ENCODE measurements around the gene ATP8B4.

The ATP8B4 gene

DNA sequence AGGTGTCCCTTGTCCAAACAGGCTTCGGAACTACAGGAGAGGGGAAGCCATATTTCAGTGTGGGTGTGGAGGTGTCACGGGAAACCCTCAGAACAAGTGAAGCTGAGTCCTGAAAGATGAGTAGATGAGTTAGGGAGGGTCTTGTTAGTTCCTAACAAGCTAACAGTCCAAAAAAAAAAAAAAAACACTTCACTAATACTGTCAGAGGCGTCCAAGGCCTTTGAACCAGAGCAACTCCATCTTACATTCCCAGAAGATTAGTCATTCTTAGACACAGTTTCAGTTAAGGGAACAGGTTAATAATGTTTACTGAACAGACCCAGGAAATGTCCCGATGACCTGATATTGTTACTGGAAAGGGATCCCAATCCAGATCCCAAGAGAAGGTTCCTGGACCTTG, 7.0 kb upstream of the ATP8B4 start:
- Histone ChIP-seq H3K9me3 (ENCODE audit: control insufficient read depth, low read length) (no peaks in the 10 kb centered on the region), H3K4me3 (ENCODE audit: insufficient read depth, low read depth, low read length) (no peak overlapping the region), H3K27me3 (ENCODE audit: control insufficient read depth, insufficient read depth, low read length, poor library complexity, severe bottlenecking) (no peaks in the 10 kb centered on the region), H3K27ac (ENCODE audit: insufficient read depth, low read depth, low read length, poor library complexity, severe bottlenecking) (no peak overlapping the region), H3K4me1 (ENCODE audit: control insufficient read depth, insufficient read depth, low read length) (no peaks in the 10 kb centered on the region), H3K36me3 (ENCODE audit: control insufficient read depth, insufficient read depth, low read length) (no peaks in the 10 kb centered on the region)
- 90 to 98% methylated on average over 4 of the region's 4 CpGs for WGBS, 2 experiments

DNA sequence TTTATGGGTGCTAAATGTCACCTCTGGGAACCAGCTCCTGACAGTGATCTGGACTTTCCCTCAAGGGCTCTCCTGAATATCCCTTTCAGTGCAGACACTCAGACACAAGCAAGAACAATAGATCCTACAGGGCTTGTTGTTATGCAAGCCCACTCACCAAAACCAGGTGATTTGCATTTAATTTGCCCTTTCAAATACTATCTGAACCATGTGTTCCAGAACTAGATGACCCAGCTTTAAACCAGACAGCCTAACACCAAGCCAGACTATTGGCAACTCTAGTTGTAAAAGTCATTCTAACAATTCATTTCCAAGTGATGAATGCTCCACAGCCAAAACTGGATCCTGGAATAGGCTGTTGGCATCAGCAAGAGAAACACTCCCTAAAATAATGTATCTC, 5.6 kb upstream of the ATP8B4 start:
- no peaks in the 10 kb centered on the region for H3K9me3 ChIP-seq (ENCODE audit: control insufficient read depth, low read length)
- no peaks in the 10 kb centered on the region for H3K4me1 ChIP-seq (ENCODE audit: control insufficient read depth, insufficient read depth, low read length)
- H3K27ac ChIP-seq (ENCODE audit: insufficient read depth, low read depth, low read length, poor library complexity, severe bottlenecking): no peak overlapping the region
- no peak overlapping the region for H3K4me3 ChIP-seq (ENCODE audit: insufficient read depth, low read depth, low read length)
- H3K27me3 ChIP-seq (ENCODE audit: control insufficient read depth, insufficient read depth, low read length, poor library complexity, severe bottlenecking): no peaks in the 10 kb centered on the region
- H3K36me3 ChIP-seq (ENCODE audit: control insufficient read depth, insufficient read depth, low read length): no peaks in the 10 kb centered on the region

DNA sequence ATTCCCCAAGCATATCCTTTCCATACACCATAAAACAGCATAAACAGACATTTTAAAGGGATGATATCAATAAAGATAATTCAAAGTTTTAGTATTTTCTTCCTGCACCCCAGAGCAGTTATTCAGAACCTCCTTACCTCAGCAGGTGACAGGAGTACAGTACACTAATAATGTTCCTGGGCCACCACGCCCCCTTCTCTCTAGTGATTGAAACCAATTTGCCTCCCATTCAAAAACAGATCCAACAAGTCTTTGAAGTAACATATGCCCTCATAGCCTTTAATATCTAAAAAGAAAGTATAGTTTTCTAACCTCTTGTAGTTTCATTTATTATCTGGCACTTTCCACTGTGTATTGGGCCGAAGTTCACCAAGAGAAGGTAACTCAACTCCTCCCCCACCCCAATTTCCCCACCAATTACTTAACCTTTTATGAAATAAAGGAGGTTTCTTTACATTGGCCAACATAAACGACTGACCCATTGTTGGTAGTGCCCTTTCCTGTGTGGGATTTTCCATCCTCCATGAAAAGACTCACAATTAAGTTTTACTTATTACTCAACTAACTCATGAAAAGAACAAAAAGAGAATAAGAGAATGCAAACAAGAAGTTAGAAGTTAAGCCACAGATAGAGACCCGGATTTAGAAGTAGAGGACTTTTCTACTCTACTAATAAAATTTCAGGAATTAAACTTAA, 5.0 kb upstream of the ATP8B4 start:
- Histone ChIP-seq H3K9me3 (ENCODE audit: control insufficient read depth, low read length) (no peaks in the 10 kb centered on the region), H3K4me1 (ENCODE audit: control insufficient read depth, insufficient read depth, low read length) (peaks cover 3% of the 10 kb centered on the region), H3K36me3 (ENCODE audit: control insufficient read depth, insufficient read depth, low read length) (no peaks in the 10 kb centered on the region), H3K4me3 (ENCODE audit: insufficient read depth, low read depth, low read length) (no peak overlapping the region), H3K27ac (ENCODE audit: insufficient read depth, low read depth, low read length, poor library complexity, severe bottlenecking) (no peak overlapping the region), H3K27me3 (ENCODE audit: control insufficient read depth, insufficient read depth, low read length, poor library complexity, severe bottlenecking) (no peaks in the 10 kb centered on the region)
- WGBS, 2 experiments: 94 to 96% methylated on average over 3 to 4 of the region's 4 CpGs

DNA sequence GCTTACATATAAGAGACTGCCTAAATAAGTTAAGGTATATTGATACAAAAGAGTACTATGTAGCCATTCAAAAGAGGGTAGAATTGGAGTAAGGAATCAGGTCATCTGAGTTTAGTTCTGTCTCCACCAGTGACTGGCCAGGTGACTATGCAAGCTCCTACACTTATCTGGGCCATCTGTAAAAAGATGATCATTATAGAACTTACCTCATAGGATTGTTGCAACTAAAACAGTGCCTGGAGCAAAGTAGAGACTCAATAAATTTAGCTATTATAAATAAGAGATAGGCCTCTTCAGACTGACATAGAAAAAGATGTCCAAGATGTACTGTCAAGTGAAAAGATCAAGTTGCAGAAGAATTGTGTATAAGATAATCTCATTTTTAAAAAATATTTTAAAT, 1.7 kb upstream of the ATP8B4 start:
- no peaks in the 10 kb centered on the region for H3K36me3 ChIP-seq (ENCODE audit: control insufficient read depth, insufficient read depth, low read length)
- H3K9me3 ChIP-seq (ENCODE audit: control insufficient read depth, low read length): no peaks in the 10 kb centered on the region
- H3K27me3 ChIP-seq (ENCODE audit: control insufficient read depth, insufficient read depth, low read length, poor library complexity, severe bottlenecking): no peaks in the 10 kb centered on the region
- H3K27ac ChIP-seq (ENCODE audit: insufficient read depth, low read depth, low read length, poor library complexity, severe bottlenecking): no peak overlapping the region
- no peak overlapping the region for H3K4me3 ChIP-seq (ENCODE audit: insufficient read depth, low read depth, low read length)
- peaks cover 5% of the 10 kb centered on the region for H3K4me1 ChIP-seq (ENCODE audit: control insufficient read depth, insufficient read depth, low read length)

DNA sequence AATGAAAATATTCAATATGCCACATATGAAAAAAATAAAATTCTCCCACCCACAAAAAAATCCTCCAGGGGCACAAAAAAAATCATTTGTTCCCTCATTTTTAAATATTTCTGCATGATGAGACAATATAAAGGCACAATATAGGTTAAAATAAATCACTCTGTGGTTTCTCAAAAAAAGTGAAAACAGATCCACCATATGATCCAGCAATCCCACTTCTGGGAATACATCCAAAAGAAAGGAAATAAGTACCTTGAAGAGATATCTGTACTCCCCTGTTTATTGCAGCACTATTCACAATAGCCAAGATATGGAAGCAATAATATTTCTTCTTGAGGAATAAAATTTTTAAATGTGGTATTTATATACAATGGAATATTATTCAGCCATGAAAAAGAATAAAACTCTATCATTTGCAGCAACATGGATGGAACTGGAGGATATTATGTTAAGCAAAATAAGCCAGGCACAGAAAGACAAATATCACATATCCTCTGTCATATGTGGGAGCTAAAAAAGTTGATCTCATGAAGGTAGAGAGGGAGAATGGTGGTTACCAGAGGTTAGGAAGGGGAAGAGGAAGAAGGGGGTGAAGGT, 1.5 kb downstream of the ATP8B4 start:
- no peaks in the 10 kb centered on the region for H3K36me3 ChIP-seq (ENCODE audit: control insufficient read depth, insufficient read depth, low read length)
- no peaks in the 10 kb centered on the region for H3K9me3 ChIP-seq (ENCODE audit: control insufficient read depth, low read length)
- no peak overlapping the region for H3K4me3 ChIP-seq (ENCODE audit: insufficient read depth, low read depth, low read length)
- H3K27me3 ChIP-seq (ENCODE audit: control insufficient read depth, insufficient read depth, low read length, poor library complexity, severe bottlenecking): no peaks in the 10 kb centered on the region
- H3K4me1 ChIP-seq (ENCODE audit: control insufficient read depth, insufficient read depth, low read length): peaks cover 5% of the 10 kb centered on the region
- H3K27ac ChIP-seq (ENCODE audit: insufficient read depth, low read depth, low read length, poor library complexity, severe bottlenecking): no peak overlapping the region

DNA sequence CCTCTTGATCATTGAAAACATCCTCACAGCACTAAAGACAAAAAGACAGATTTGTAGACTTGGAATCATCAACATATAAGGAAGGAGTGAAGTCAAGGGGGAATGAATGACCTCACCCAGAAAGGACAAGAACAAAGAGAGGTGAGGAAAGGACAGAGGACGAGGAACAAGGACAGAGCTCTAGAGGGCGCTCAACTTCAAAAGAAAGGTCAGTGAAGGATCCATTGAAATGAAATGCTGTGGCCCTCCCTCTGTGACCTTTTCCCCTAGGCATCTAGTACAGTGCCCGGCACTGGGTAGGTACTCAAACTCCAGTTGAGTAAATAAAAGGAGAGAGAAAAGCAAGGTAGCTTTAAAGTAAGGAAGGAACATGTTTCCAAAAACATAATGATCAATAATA, 2.6 kb downstream of the ATP8B4 start:
- H3K27me3 ChIP-seq (ENCODE audit: control insufficient read depth, insufficient read depth, low read length, poor library complexity, severe bottlenecking): no peaks in the 10 kb centered on the region
- H3K4me1 ChIP-seq (ENCODE audit: control insufficient read depth, insufficient read depth, low read length): peaks cover 5% of the 10 kb centered on the region
- H3K36me3 ChIP-seq (ENCODE audit: control insufficient read depth, insufficient read depth, low read length): no peaks in the 10 kb centered on the region
- no peak overlapping the region for H3K4me3 ChIP-seq (ENCODE audit: insufficient read depth, low read depth, low read length)
- H3K27ac ChIP-seq (ENCODE audit: insufficient read depth, low read depth, low read length, poor library complexity, severe bottlenecking): no peak overlapping the region
- WGBS, 2 experiments: 35 to 42% methylated on average over 3 of the region's 3 CpGs
- no peaks in the 10 kb centered on the region for H3K9me3 ChIP-seq (ENCODE audit: control insufficient read depth, low read length)

DNA sequence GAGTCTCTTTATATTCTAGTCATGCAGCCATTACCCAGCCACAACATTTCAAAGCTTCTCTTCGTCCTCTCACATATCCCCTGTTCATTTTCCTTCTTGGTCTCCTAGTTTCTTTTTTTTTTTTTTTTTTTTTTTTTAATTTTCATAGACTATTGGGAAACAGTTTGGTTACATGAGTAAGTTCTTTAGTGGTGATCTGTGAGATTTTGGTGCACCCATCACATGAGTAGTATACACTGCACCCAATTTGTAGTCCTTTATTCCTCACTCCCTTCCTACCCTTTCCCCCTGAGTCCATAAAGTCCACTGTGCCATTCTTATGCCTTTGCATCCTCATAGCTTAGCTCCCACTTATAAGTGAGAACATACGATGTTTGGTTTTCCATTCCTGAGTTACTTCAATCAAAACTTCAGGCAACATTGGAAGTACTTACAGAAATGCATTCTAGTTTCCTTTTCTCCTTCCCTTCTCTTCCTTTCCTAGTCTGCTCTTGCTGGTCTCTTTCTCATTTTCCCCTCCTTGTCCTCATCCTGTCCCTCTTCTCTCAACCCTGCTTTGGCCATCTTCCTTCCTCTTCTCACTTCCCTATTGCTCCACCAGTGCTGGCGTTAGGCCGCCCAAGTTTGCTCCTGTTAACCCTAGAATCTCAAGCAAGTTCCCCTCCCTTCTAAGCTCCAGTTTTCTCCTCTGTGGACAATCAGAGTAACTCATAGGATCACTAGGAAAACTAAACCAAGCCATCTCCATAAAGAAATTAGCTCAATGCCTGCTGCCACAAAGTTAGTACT, 4.8 kb downstream of the ATP8B4 start:
- WGBS, 2 experiments: 94 to 97% methylated on average over 3 of the region's 4 CpGs
- Histone ChIP-seq H3K27me3 (ENCODE audit: control insufficient read depth, insufficient read depth, low read length, poor library complexity, severe bottlenecking) (no peaks in the 10 kb centered on the region), H3K27ac (ENCODE audit: insufficient read depth, low read depth, low read length, poor library complexity, severe bottlenecking) (no peak overlapping the region), H3K36me3 (ENCODE audit: control insufficient read depth, insufficient read depth, low read length) (no peaks in the 10 kb centered on the region), H3K4me1 (ENCODE audit: control insufficient read depth, insufficient read depth, low read length) (peaks cover 4% of the 10 kb centered on the region), H3K9me3 (ENCODE audit: control insufficient read depth, low read length) (no peaks in the 10 kb centered on the region), H3K4me3 (ENCODE audit: insufficient read depth, low read depth, low read length) (no peak overlapping the region)

DNA sequence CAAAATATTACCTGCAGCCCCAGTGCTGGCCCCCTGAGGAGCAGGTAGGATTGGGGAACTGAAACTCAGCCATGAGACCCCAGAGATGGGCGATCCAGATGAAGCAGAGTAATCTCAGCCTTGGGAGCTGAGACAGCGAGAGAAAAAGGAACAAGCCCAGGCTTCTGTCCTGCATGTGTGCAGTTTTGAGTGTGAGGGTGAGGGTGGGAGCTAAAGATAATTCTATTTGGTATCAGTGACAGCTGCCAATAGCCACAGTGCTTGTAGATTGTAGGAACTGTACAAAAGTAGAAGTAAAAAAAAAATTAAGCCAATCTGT, 5.9 kb downstream of the ATP8B4 start:
- WGBS, 2 experiments: 92 to 96% methylated on average over 2 of the region's 2 CpGs
- Histone ChIP-seq H3K4me3 (ENCODE audit: insufficient read depth, low read depth, low read length) (no peak overlapping the region), H3K36me3 (ENCODE audit: control insufficient read depth, insufficient read depth, low read length) (no peaks in the 10 kb centered on the region), H3K9me3 (ENCODE audit: control insufficient read depth, low read length) (no peaks in the 10 kb centered on the region), H3K27ac (ENCODE audit: insufficient read depth, low read depth, low read length, poor library complexity, severe bottlenecking) (no peak overlapping the region), H3K27me3 (ENCODE audit: control insufficient read depth, insufficient read depth, low read length, poor library complexity, severe bottlenecking) (no peaks in the 10 kb centered on the region), H3K4me1 (ENCODE audit: control insufficient read depth, insufficient read depth, low read length) (no peaks in the 10 kb centered on the region)

DNA sequence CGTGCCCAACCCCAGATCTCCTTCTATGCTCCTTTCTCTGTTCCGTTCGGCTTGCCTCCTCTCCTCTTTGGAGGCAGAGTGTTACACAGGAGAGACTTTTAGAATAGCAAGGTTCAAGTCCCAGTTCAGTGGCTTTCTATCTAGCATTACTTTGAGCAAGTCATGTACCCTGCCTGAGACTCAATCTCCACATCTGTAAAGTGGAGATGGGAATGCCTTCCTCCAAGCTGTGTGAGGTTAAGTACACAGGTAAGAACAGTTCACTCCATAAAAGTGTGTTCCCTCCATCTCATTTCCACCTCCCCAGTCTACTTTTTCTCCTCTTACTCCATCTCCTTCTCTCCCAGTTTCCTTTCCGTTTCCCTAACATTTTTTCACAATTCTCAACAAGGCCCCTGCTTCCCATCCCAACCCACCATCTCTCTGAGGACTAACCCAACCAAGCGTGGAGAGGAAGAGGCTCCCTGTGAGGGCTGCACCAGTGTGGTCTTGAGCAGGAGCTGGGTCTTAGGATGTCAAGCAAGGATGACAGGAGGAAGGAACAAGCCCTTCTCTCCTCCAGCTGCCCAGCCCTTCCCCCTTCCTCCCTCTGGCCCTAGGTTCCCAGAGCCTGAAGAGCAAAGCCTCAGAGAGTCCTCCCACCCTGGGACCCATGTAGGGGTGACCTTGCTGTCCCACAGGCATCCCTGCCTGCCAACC, 6.4 kb downstream of the ATP8B4 start:
- Histone ChIP-seq H3K36me3 (ENCODE audit: control insufficient read depth, insufficient read depth, low read length) (no peaks in the 10 kb centered on the region), H3K4me3 (ENCODE audit: insufficient read depth, low read depth, low read length) (no peak overlapping the region), H3K27me3 (ENCODE audit: control insufficient read depth, insufficient read depth, low read length, poor library complexity, severe bottlenecking) (no peaks in the 10 kb centered on the region), H3K4me1 (ENCODE audit: control insufficient read depth, insufficient read depth, low read length) (no peaks in the 10 kb centered on the region), H3K9me3 (ENCODE audit: control insufficient read depth, low read length) (no peaks in the 10 kb centered on the region), H3K27ac (ENCODE audit: insufficient read depth, low read depth, low read length, poor library complexity, severe bottlenecking) (no peak overlapping the region)
- 92 to 94% methylated on average over 5 of the region's 5 CpGs for WGBS, 2 experiments

DNA sequence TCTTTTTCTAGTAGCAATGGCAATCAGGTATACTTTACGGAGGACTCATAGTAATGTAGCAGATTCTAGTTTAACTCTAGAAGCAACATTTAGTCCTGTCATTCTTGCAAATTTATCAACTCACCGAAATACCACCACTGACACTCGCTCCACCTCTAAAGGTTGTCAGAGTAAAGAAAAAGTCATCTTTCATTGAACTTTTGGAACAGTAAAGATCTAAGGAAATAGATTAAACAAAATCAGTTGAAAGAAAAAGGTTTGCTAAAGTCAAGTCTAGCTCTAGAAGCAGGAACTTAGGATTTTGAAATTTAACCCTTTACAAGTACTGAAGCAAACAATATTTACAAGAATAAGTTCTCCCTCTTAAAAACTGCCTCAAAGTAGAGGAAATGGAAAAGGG, 8.7 kb downstream of the ATP8B4 start:
- Histone ChIP-seq H3K4me3 (ENCODE audit: insufficient read depth, low read depth, low read length) (no peak overlapping the region), H3K36me3 (ENCODE audit: control insufficient read depth, insufficient read depth, low read length) (no peaks in the 10 kb centered on the region), H3K4me1 (ENCODE audit: control insufficient read depth, insufficient read depth, low read length) (no peaks in the 10 kb centered on the region), H3K27me3 (ENCODE audit: control insufficient read depth, insufficient read depth, low read length, poor library complexity, severe bottlenecking) (no peaks in the 10 kb centered on the region), H3K27ac (ENCODE audit: insufficient read depth, low read depth, low read length, poor library complexity, severe bottlenecking) (no peak overlapping the region), H3K9me3 (ENCODE audit: control insufficient read depth, low read length) (no peaks in the 10 kb centered on the region)
- 80 to 89% methylated on average over 3 of the region's 3 CpGs for WGBS, 2 experiments
